ENCODE data around the gene NRXN2.
"Not testable (repeated sequence)": the region's sequence is repeated elsewhere in the genome, so short reads cannot be mapped to it uniquely, and the experiment has no call there.

NRXN2 gene

GRCh38 chr11:64562723-64563351 is 160.2 kb downstream of the NRXN2 start:
- Histone ChIP-seq H3K4me1 (ENCODE audit: insufficient read depth, low read length) (peaks cover 32% of the 10 kb centered on the region), H3K9me3 (ENCODE audit: insufficient read depth, low read depth, low read length) (no peaks in the 10 kb centered on the region), H3K4me3 (ENCODE audit: low read length) (no peak overlapping the region), H3K9ac (ENCODE audit: low read depth, low read length) (no peak overlapping the region), H3K27me3 (ENCODE audit: insufficient read depth, low read length) (no peaks in the 10 kb centered on the region), H3K36me3 (ENCODE audit: insufficient read depth, low read length) (no peaks in the 10 kb centered on the region), H3K27ac (ENCODE audit: low read depth, low read length) (no peak overlapping the region)
- WGBS = 94% methylated on average over 15 of the region's 15 CpGs

- Histone ChIP-seq H3K9ac (ENCODE audit: low read depth, low read length) (no peak overlapping the region), H3K27ac (ENCODE audit: low read depth, low read length) (no peak overlapping the region), H3K9me3 (ENCODE audit: insufficient read depth, low read depth, low read length) (no peaks in the 10 kb centered on the region), H3K36me3 (ENCODE audit: insufficient read depth, low read length) (no peaks in the 10 kb centered on the region), H3K4me1 (ENCODE audit: insufficient read depth, low read length) (peaks cover 31% of the 10 kb centered on the region), H3K4me3 (ENCODE audit: low read length) (no peak overlapping the region), H3K27me3 (ENCODE audit: insufficient read depth, low read length) (no peaks in the 10 kb centered on the region)
- 94% methylated on average over 29 of the region's 29 CpGs for WGBS
These were observed 160.8 kb downstream of the NRXN2 start for GRCh38 chr11:64561984-64562722.

- H3K4me3 ChIP-seq (ENCODE audit: low read length); H3K36me3 ChIP-seq (ENCODE audit: insufficient read depth, low read length); H3K9ac ChIP-seq (ENCODE audit: low read depth, low read length); H3K9me3 ChIP-seq (ENCODE audit: insufficient read depth, low read depth, low read length); H3K27me3 ChIP-seq (ENCODE audit: insufficient read depth, low read length); H3K27ac ChIP-seq (ENCODE audit: low read depth, low read length): not testable (repeated sequence)
- 94% methylated on average over 2 of the region's 3 CpGs for WGBS
- H3K4me1 ChIP-seq (ENCODE audit: insufficient read depth, low read length) = peaks cover 24% of the 10 kb centered on the region
These were observed 161.6 kb downstream of the NRXN2 start for GRCh38 chr11:64561429-64561828.

- H3K9me3 ChIP-seq (ENCODE audit: insufficient read depth, low read depth, low read length) = no peaks in the 10 kb centered on the region
- no peaks in the 10 kb centered on the region for H3K27me3 ChIP-seq (ENCODE audit: insufficient read depth, low read length)
- WGBS = 95% methylated on average over 16 of the region's 16 CpGs
- H3K36me3 ChIP-seq (ENCODE audit: insufficient read depth, low read length) = no peaks in the 10 kb centered on the region
- no peak overlapping the region for H3K27ac ChIP-seq (ENCODE audit: low read depth, low read length)
- H3K9ac ChIP-seq (ENCODE audit: low read depth, low read length) = no peak overlapping the region
- H3K4me1 ChIP-seq (ENCODE audit: insufficient read depth, low read length) = peaks cover 19% of the 10 kb centered on the region
- H3K4me3 ChIP-seq (ENCODE audit: low read length) = no peak overlapping the region
These were observed 162.1 kb downstream of the NRXN2 start for GRCh38 chr11:64560941-64561340.

GRCh38 chr11:64560139-64560771 is 162.7 kb downstream of the NRXN2 start:
- Histone ChIP-seq H3K9me3 (ENCODE audit: insufficient read depth, low read depth, low read length) (no peaks in the 10 kb centered on the region), H3K4me1 (ENCODE audit: insufficient read depth, low read length) (peaks cover 18% of the 10 kb centered on the region), H3K36me3 (ENCODE audit: insufficient read depth, low read length) (no peaks in the 10 kb centered on the region), H3K9ac (ENCODE audit: low read depth, low read length) (no peak overlapping the region), H3K27me3 (ENCODE audit: insufficient read depth, low read length) (no peaks in the 10 kb centered on the region), H3K4me3 (ENCODE audit: low read length) (no peak overlapping the region), H3K27ac (ENCODE audit: low read depth, low read length) (peak overlapping the region; percentile 25; the same call in 1 of the 2 replicates)
- WGBS = 65% methylated on average over 15 of the region's 15 CpGs

- 64% methylated on average over 19 of the region's 19 CpGs for WGBS
- Histone ChIP-seq H3K4me1 (ENCODE audit: insufficient read depth, low read length) (peaks cover 18% of the 10 kb centered on the region), H3K27ac (ENCODE audit: low read depth, low read length) (no peak overlapping the region), H3K36me3 (ENCODE audit: insufficient read depth, low read length) (no peaks in the 10 kb centered on the region), H3K9ac (ENCODE audit: low read depth, low read length) (no peak overlapping the region; the same call in 1 of the 2 replicates), H3K9me3 (ENCODE audit: insufficient read depth, low read depth, low read length) (no peaks in the 10 kb centered on the region), H3K4me3 (ENCODE audit: low read length) (no peak overlapping the region), H3K27me3 (ENCODE audit: insufficient read depth, low read length) (no peaks in the 10 kb centered on the region)
These were observed 163.5 kb downstream of the NRXN2 start for GRCh38 chr11:64559351-64560138.

GRCh38 chr11:64558869-64559268 is 164.1 kb downstream of the NRXN2 start:
- no peaks in the 10 kb centered on the region for H3K36me3 ChIP-seq (ENCODE audit: insufficient read depth, low read length)
- no peak overlapping the region; the same call in 1 of the 2 replicates for H3K27ac ChIP-seq (ENCODE audit: low read depth, low read length)
- H3K27me3 ChIP-seq (ENCODE audit: insufficient read depth, low read length) = no peaks in the 10 kb centered on the region
- no peaks in the 10 kb centered on the region for H3K9me3 ChIP-seq (ENCODE audit: insufficient read depth, low read depth, low read length)
- no peak overlapping the region for H3K4me3 ChIP-seq (ENCODE audit: low read length)
- 84% methylated on average over 7 of the region's 9 CpGs for WGBS
- no peak overlapping the region for H3K9ac ChIP-seq (ENCODE audit: low read depth, low read length)
- peaks cover 18% of the 10 kb centered on the region for H3K4me1 ChIP-seq (ENCODE audit: insufficient read depth, low read length)

GRCh38 chr11:64558065-64558745 is 164.8 kb downstream of the NRXN2 start:
- H3K4me3 ChIP-seq (ENCODE audit: low read length) = no peak overlapping the region
- no peak overlapping the region for H3K9ac ChIP-seq (ENCODE audit: low read depth, low read length)
- no peaks in the 10 kb centered on the region for H3K36me3 ChIP-seq (ENCODE audit: insufficient read depth, low read length)
- 51% methylated on average over 14 of the region's 14 CpGs for WGBS
- peaks cover 21% of the 10 kb centered on the region for H3K4me1 ChIP-seq (ENCODE audit: insufficient read depth, low read length)
- no peaks in the 10 kb centered on the region for H3K9me3 ChIP-seq (ENCODE audit: insufficient read depth, low read depth, low read length)
- no peaks in the 10 kb centered on the region for H3K27me3 ChIP-seq (ENCODE audit: insufficient read depth, low read length)
- H3K27ac ChIP-seq (ENCODE audit: low read depth, low read length) = peak overlapping the region; percentile 61; the same call in 1 of the 2 replicates

GRCh38 chr11:64556721-64557250 is 166.2 kb downstream of the NRXN2 start:
- Histone ChIP-seq H3K9me3 (ENCODE audit: insufficient read depth, low read depth, low read length) (no peaks in the 10 kb centered on the region), H3K27ac (ENCODE audit: low read depth, low read length) (no peak overlapping the region), H3K9ac (ENCODE audit: low read depth, low read length) (no peak overlapping the region), H3K27me3 (ENCODE audit: insufficient read depth, low read length) (no peaks in the 10 kb centered on the region), H3K4me3 (ENCODE audit: low read length) (no peak overlapping the region), H3K4me1 (ENCODE audit: insufficient read depth, low read length) (peaks cover 21% of the 10 kb centered on the region), H3K36me3 (ENCODE audit: insufficient read depth, low read length) (no peaks in the 10 kb centered on the region)
- WGBS = 95% methylated on average over 12 of the region's 12 CpGs
